Measurements from ENCODE around the gene ITIH5. TPM values are rescaled to one million over a fixed set of nuclear protein-coding genes. Genes with fewer than 3 reads are reported as not detected.

The ITIH5 gene
- total RNA-seq, 1 experiment from 2014 or later, result 5.2 TPM

GRCh38 chr10:7583626-7584025 lies 83.1 kb downstream of the ITIH5 start:
- intact Hi-C loops (cut with micrococcal nuclease; ENCODE audit: unreplicated experiment), result no loop called here
- TF ChIP-seq CTCF (IDR thresholded peaks at IDR 0.05; ENCODE audit: unreplicated experiment), result no peak
- Mint-ChIP-seq H3K27me3 (ENCODE audit: unreplicated experiment) (peaks cover 30% of the 10 kb centered on the region), H3K9me3 (ENCODE audit: low read depth, unreplicated experiment) (no peaks in the 10 kb centered on the region), H3K36me3 (ENCODE audit: insufficient read depth, unreplicated experiment) (no peaks in the 10 kb centered on the region), H3K4me1 (ENCODE audit: low read depth, unreplicated experiment) (no peaks in the 10 kb centered on the region), H3K27ac (ENCODE audit: unreplicated experiment) (no peak overlapping the region), H3K4me3 (ENCODE audit: low read depth, unreplicated experiment) (no peak overlapping the region)
- no peak for DNase-seq
- CTCF ChIA-PET, result interaction anchor here (0.6 kb wide), 1 partner anchor 877 kb away, joined by 3 read pairs; no protein-coding TSS in a partner anchor
- BruUV-seq (replicated peaks), result no TSS peak

- H3K27me3 Mint-ChIP-seq (ENCODE audit: unreplicated experiment), result peaks cover 16% of the 10 kb centered on the region
- DNase-seq, result no peak
- no peak overlapping the region for H3K27ac Mint-ChIP-seq (ENCODE audit: unreplicated experiment)
- no peaks in the 10 kb centered on the region for H3K9me3 Mint-ChIP-seq (ENCODE audit: low read depth, unreplicated experiment)
- CTCF ChIA-PET, result interaction anchor here (0.6 kb wide), 1 partner anchor 31 kb away, joined by 4 read pairs; no protein-coding TSS in a partner anchor
- TF ChIP-seq CTCF (IDR thresholded peaks at IDR 0.05; ENCODE audit: unreplicated experiment), result no peak
- H3K4me3 Mint-ChIP-seq (ENCODE audit: low read depth, unreplicated experiment), result no peak overlapping the region
- intact Hi-C loops (cut with micrococcal nuclease; ENCODE audit: unreplicated experiment), result no loop called here
- no peaks in the 10 kb centered on the region for H3K4me1 Mint-ChIP-seq (ENCODE audit: low read depth, unreplicated experiment)
- BruUV-seq (replicated peaks), result no TSS peak
- no peaks in the 10 kb centered on the region for H3K36me3 Mint-ChIP-seq (ENCODE audit: insufficient read depth, unreplicated experiment)
These were observed 86.2 kb downstream of the ITIH5 start for GRCh38 chr10:7580520-7580919.

- no peak overlapping the region for H3K27ac Mint-ChIP-seq (ENCODE audit: unreplicated experiment)
- H3K36me3 Mint-ChIP-seq (ENCODE audit: insufficient read depth, unreplicated experiment), result no peaks in the 10 kb centered on the region
- DNase-seq, result no peak
- no peak overlapping the region for H3K4me3 Mint-ChIP-seq (ENCODE audit: low read depth, unreplicated experiment)
- no peaks in the 10 kb centered on the region for H3K4me1 Mint-ChIP-seq (ENCODE audit: low read depth, unreplicated experiment)
- H3K27me3 Mint-ChIP-seq (ENCODE audit: unreplicated experiment), result peaks cover 16% of the 10 kb centered on the region
- CTCF ChIA-PET, result interaction anchor here (0.7 kb wide), 1 partner anchor 213 kb away, joined by 4 read pairs; no protein-coding TSS in a partner anchor
- no peak for TF ChIP-seq CTCF (IDR thresholded peaks at IDR 0.05; ENCODE audit: unreplicated experiment)
- H3K9me3 Mint-ChIP-seq (ENCODE audit: low read depth, unreplicated experiment), result no peaks in the 10 kb centered on the region
- intact Hi-C loops (cut with micrococcal nuclease; ENCODE audit: unreplicated experiment), result no loop called here
- no TSS peak for BruUV-seq (replicated peaks)
These were observed 87.1 kb downstream of the ITIH5 start for GRCh38 chr10:7579681-7580080.

- no peaks in the 10 kb centered on the region for H3K36me3 Mint-ChIP-seq (ENCODE audit: insufficient read depth, unreplicated experiment)
- no peak for DNase-seq
- no peak overlapping the region for H3K27ac Mint-ChIP-seq (ENCODE audit: unreplicated experiment)
- H3K27me3 Mint-ChIP-seq (ENCODE audit: unreplicated experiment), result peaks cover 16% of the 10 kb centered on the region
- no peaks in the 10 kb centered on the region for H3K9me3 Mint-ChIP-seq (ENCODE audit: low read depth, unreplicated experiment)
- no TSS peak for BruUV-seq (replicated peaks)
- no peaks in the 10 kb centered on the region for H3K4me1 Mint-ChIP-seq (ENCODE audit: low read depth, unreplicated experiment)
- intact Hi-C loops (cut with micrococcal nuclease; ENCODE audit: unreplicated experiment), result no loop called here
- CTCF ChIA-PET, result no interaction called here
- TF ChIP-seq CTCF (IDR thresholded peaks at IDR 0.05; ENCODE audit: unreplicated experiment), result no peak
- H3K4me3 Mint-ChIP-seq (ENCODE audit: low read depth, unreplicated experiment), result no peak overlapping the region
These were observed 89.2 kb downstream of the ITIH5 start for GRCh38 chr10:7577579-7577978.
